Activated CD8-positive, alpha-beta T cell treated with anti-CD3 and anti-CD28 coated beads, Interleukin-2, amount 10 ng/mL, durations not matched to agents 7 days and 5 days (primary cell): ENCODE data around the gene HSH2D. TPM values are rescaled to one million over a fixed set of nuclear protein-coding genes. Genes with fewer than 3 reads are reported as not detected.
"Not testable (repeated sequence)": the region's sequence is repeated elsewhere in the genome, so short reads cannot be mapped to it uniquely, and the experiment has no call there.

Source experiments
- ATAC-seq: fragments of 150-1000 bp; cut with Tn5 transposase; one replicate; pipeline ENCODE4 v1.10.0; 2021; ENCODE audit warnings: moderate library complexity
- CTCF ChIA-PET: fragments of 350-600 bp; sonication (Branson Sonifier 250); formaldehyde crosslinking; loops from one replicate; lab custom pipeline; 2021; ENCODE audit warnings: antibody characterized with exemption; lab: Charles Lee
- POLR2A ChIA-PET: fragments of 350-600 bp; sonication (Branson Sonifier 250); formaldehyde crosslinking; loops from one replicate; lab custom pipeline; 2021; ENCODE audit warnings: antibody characterized with exemption; lab: Charles Lee
- DNase-seq: peaks from one replicate; pipeline ENCODE4 v3.0.0-alpha.2; 2020
- H3K27ac Mint-ChIP-seq: one replicate; pipeline ENCODE4 v1.8.0; 2021; ENCODE audit warnings: mild to moderate bottlenecking, mixed read lengths
- H3K27me3 Mint-ChIP-seq: one replicate; pipeline ENCODE4 v1.8.0; 2021; ENCODE audit warnings: low read depth, mixed read lengths
- H3K36me3 Mint-ChIP-seq: one replicate; pipeline ENCODE4 v1.8.0; 2021; ENCODE audit warnings: low read depth, mixed read lengths
- H3K4me1 Mint-ChIP-seq: one replicate; pipeline ENCODE4 v1.8.0; 2021; ENCODE audit warnings: low read depth, mixed read lengths
- H3K4me3 Mint-ChIP-seq: one replicate; pipeline ENCODE4 v1.8.0; 2021; ENCODE audit warnings: mild to moderate bottlenecking, mixed read lengths
- H3K9me3 Mint-ChIP-seq: one replicate; pipeline ENCODE4 v1.8.0; 2022; ENCODE audit warnings: mixed read lengths; ENCODE audit not compliant: insufficient read depth
- total RNA-seq, 2 experiments: library from RNA; stranded (reverse); gene quantifications; one replicate each; pipeline ENCODE4 v1.2.3, GENCODE V29; 2021

The HSH2D gene
- total RNA-seq, 2 experiments from 2014 or later = 83.6 to 84.3 TPM

DNA sequence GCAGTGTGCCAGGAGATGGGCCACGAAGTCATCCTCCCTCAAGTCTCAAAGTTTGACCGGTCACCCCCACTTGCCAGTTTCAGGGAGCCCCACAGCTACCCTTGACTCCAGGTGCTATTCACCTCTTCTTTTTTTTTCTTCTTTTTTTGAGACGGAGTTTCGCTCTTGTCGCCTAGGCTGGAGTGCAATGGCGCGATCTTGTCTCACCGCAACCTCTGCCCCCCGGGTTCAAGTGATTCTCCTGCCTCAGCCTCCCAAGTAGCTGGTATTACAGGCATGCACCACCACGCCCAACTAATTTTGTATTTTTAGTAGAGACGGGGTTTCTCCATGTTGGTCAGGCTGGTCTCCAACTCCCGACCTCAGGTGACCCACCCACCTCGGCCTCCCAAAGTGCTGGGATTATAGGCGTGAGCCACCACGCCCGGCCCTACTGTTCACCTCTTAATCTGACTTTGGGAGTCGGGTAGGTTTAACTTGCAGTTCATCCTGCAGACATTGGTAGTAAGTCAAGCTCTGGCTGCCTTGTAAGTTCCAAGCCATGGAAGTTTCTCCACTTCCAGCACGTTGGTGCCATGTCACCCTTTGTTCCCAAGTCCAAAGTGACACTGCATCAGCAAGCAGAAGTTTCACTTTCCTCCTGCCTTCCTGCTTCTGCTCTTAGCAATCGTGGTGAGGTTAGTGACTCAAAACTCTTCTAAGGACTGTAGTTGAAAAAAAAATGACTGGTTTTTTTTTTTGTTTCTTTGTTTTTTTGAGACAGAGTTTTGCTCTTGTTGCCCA lies 24.2 kb upstream of the HSH2D start:
- POLR2A ChIA-PET = interaction anchor here (0.6 to 3.9 kb wide), 7 partner anchors 15 to 335 kb away, joined by 3 to 42 read pairs (median 3); partner anchors contain the start of genes FAM32A and HSH2D
- peak overlapping the region; percentile 89 for H3K27ac Mint-ChIP-seq
- peak; percentile 70 for DNase-seq
- peaks cover 78% of the 10 kb centered on the region for H3K4me1 Mint-ChIP-seq
- peaks cover 75% of the 10 kb centered on the region for H3K36me3 Mint-ChIP-seq
- not testable (repeated sequence) for H3K27me3 Mint-ChIP-seq, H3K9me3 Mint-ChIP-seq
- H3K4me3 Mint-ChIP-seq = peak overlapping the region; percentile 68
- peak; percentile 78 for ATAC-seq
- CTCF ChIA-PET = interaction anchor here (0.7 to 2.2 kb wide), 3 partner anchors 8 to 77 kb away, joined by 3 to 9 read pairs (median 4); partner anchors contain the start of genes HSH2D and RAB8A

GRCh38 chr19:16121141-16121540 lies 22.3 kb upstream of the HSH2D start:
- no peak overlapping the region for H3K4me3 Mint-ChIP-seq
- DNase-seq (no peak), ATAC-seq (no peak)
- peaks cover 81% of the 10 kb centered on the region for H3K36me3 Mint-ChIP-seq
- H3K27me3 Mint-ChIP-seq = no peaks in the 10 kb centered on the region
- H3K9me3 Mint-ChIP-seq = no peaks in the 10 kb centered on the region
- POLR2A ChIA-PET = interaction anchor here (0.6 to 3.9 kb wide), 3 partner anchors 20 to 74 kb away, joined by 3 to 42 read pairs (median 4); partner anchors contain the start of gene HSH2D
- H3K4me1 Mint-ChIP-seq = peaks cover 64% of the 10 kb centered on the region
- CTCF ChIA-PET = no interaction called here
- H3K27ac Mint-ChIP-seq = no peak overlapping the region

- no peaks in the 10 kb centered on the region for H3K9me3 Mint-ChIP-seq
These were observed 21.5 kb upstream of the HSH2D start for GRCh38 chr19:16121967-16122366.

GRCh38 chr19:16124953-16125352 lies 18.5 kb upstream of the HSH2D start:
- Mint-ChIP-seq H3K27ac (no peak overlapping the region), H3K27me3 (no peaks in the 10 kb centered on the region), H3K4me3 (no peak overlapping the region), H3K4me1 (peaks cover 28% of the 10 kb centered on the region), H3K9me3 (no peaks in the 10 kb centered on the region), H3K36me3 (peaks cover 77% of the 10 kb centered on the region)
- CTCF ChIA-PET = no interaction called here
- POLR2A ChIA-PET = interaction anchor here (0.7 to 1.9 kb wide), 3 partner anchors 11 to 19 kb away, joined by 3 to 7 read pairs (median 5); partner anchors contain the start of gene HSH2D
- ATAC-seq (no peak), DNase-seq (no peak)

More at GRCh38 chr19:16121967-16122366, 21.5 kb upstream of the HSH2D start:
- CTCF ChIA-PET = no interaction called here
- POLR2A ChIA-PET = interaction anchor here (0.6 to 1.8 kb wide), 3 partner anchors 19 to 27 kb away, joined by 3 to 4 read pairs (median 4); partner anchors contain the start of gene HSH2D
- H3K27ac Mint-ChIP-seq = peak overlapping the region; percentile 55
- H3K4me1 Mint-ChIP-seq = peaks cover 58% of the 10 kb centered on the region
- H3K36me3 Mint-ChIP-seq = peaks cover 81% of the 10 kb centered on the region
- no peaks in the 10 kb centered on the region for H3K27me3 Mint-ChIP-seq
- H3K4me3 Mint-ChIP-seq = no peak overlapping the region
- DNase-seq (no peak), ATAC-seq (no peak)

DNA sequence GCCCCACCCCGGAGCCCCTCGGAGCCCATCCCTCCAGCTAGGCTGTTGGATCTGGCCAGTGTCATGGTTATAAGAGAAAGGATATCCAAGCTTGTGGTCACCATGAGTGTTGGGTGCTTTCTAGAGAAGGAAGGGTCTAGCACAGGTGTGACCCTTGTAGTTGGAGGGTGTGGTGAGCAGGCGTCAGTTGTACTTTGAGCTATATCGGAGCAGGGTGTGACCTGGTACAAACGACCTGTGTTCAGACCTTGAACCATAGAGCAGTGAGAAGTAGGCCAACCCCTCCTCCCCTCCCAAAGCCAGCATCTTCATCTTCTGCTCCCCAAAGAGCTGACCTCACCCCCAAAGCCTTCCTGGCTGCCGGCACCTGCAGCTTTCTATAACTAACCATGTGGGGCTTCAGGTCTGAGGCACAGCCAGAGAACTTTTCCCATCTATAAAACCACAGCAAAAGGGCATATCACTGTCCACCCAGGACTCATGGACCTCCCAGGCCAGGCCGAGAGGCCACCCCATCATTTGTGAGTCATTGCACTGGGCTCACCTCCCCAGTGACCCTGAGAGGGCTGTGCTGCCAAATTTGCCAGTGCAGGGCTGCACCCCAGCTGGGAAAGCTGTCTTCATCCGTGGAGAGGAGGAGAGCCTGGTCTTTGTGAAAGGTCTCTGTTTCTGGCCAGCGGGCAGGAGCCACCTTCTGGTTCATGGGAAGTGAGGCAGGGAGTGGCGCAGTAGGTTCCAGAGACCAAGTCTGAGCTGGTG lies 17.6 kb upstream of the HSH2D start:
- Mint-ChIP-seq H3K36me3 (peaks cover 82% of the 10 kb centered on the region), H3K27me3 (no peaks in the 10 kb centered on the region), H3K4me1 (peaks cover 22% of the 10 kb centered on the region), H3K27ac (no peak overlapping the region), H3K9me3 (no peaks in the 10 kb centered on the region), H3K4me3 (no peak overlapping the region)
- DNase-seq = no peak
- ATAC-seq = no peak
- ChIA-PET CTCF (no interaction called here), POLR2A (interaction anchor here (0.7 to 1.9 kb wide), 3 partner anchors 10 to 18 kb away, joined by 3 to 7 read pairs (median 5); partner anchors contain the start of gene HSH2D)

GRCh38 chr19:16127080-16127479 lies 16.4 kb upstream of the HSH2D start:
- ChIA-PET POLR2A (interaction anchor here (1.9 kb wide), 1 partner anchor 9 kb away, joined by 7 read pairs; no protein-coding TSS in a partner anchor), CTCF (no interaction called here)
- H3K36me3 Mint-ChIP-seq = peaks cover 83% of the 10 kb centered on the region

DNA sequence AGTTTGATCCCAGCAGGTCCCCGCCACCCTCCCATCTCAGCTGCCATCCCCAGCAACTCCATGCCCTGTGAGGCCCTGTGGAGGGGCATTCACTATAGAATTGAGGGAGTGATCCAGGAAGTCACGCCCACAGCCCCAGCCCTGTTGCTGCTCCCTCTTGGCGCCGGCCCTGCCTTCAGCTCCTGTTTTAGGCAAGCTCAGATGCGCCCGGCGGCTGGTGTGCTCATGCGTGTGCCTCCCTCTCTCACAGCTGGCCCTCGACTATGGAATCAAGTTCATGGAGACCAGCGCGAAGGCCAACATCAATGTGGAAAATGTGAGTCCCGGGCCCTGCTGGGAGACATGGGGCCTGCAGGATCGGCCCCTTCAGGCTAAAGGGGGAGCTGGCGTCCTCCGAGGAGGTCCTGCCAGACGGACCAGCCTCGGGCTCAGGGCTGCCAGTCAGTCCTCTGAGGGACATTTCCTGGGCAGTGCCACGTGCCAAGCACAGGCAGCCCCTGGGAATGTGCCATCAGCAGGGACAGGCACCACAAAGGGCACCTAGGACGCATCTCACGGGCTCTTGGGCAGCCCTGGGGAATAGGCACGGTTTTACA lies 15.6 kb upstream of the HSH2D start:
- ChIA-PET CTCF (no interaction called here), POLR2A (interaction anchor here (1.2 kb wide), 1 partner anchor 11 kb away, joined by 3 read pairs; no protein-coding TSS in a partner anchor)
- ATAC-seq (no peak), DNase-seq (no peak)
- Mint-ChIP-seq H3K4me1 (peaks cover 10% of the 10 kb centered on the region), H3K4me3 (no peak overlapping the region), H3K36me3 (peaks cover 83% of the 10 kb centered on the region), H3K9me3 (no peaks in the 10 kb centered on the region), H3K27ac (no peak overlapping the region), H3K27me3 (no peaks in the 10 kb centered on the region)

More at GRCh38 chr19:16127080-16127479, 16.4 kb upstream of the HSH2D start:
- Mint-ChIP-seq H3K27ac (no peak overlapping the region), H3K4me3 (no peak overlapping the region), H3K9me3 (no peaks in the 10 kb centered on the region), H3K4me1 (peaks cover 16% of the 10 kb centered on the region), H3K27me3 (no peaks in the 10 kb centered on the region)
- ATAC-seq (no peak), DNase-seq (no peak)

DNA sequence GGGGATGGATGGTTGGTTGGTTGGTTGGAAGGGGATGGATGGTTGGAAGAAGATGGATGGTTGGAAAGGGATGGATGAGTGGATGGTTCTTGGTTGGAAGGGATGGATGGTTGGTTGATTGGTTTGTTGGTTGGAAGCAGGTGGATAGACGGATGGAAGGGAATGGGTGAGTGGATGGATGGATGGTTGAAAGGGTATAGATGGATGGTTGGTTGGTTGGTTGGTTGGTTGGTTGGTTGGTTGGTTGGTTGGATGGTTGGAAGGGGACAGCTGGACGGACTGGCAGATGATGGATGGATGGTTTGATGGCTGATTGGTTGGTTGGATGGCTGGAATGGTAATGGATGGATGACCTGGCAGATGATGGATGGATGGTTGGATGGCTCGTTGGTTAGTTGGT lies 11.8 kb upstream of the HSH2D start:
- Mint-ChIP-seq H3K27ac (peak overlapping the region; percentile 22), H3K4me3 (no peak overlapping the region), H3K36me3 (peaks cover 78% of the 10 kb centered on the region), H3K27me3 (no peaks in the 10 kb centered on the region), H3K4me1 (peaks cover 17% of the 10 kb centered on the region), H3K9me3 (no peaks in the 10 kb centered on the region)
- ATAC-seq (no peak), DNase-seq (no peak)
- ChIA-PET POLR2A (no interaction called here), CTCF (no interaction called here)

DNA sequence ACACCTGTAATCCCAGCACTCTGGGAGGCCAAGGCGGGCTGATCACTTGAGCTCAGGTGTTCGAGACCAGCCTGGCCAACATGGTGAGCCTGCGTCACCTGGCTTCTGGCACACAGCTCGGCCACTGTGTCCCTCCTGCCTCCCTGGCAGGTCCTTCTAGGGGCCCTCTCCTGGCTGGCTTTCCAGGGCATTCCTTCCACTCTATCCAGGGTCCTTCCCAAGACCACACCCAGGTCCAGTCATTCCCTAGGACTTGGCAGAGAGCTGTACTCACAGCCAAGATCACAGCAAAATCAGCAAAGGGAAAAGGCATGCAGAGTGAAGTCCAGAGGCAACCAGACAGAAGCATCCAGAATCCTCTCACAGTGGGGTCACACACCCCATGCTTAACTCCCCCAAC lies 9.7 kb upstream of the HSH2D start:
- Mint-ChIP-seq H3K36me3 (peaks cover 69% of the 10 kb centered on the region), H3K9me3 (no peaks in the 10 kb centered on the region), H3K27ac (peak overlapping the region; percentile 43), H3K4me1 (peaks cover 27% of the 10 kb centered on the region), H3K27me3 (no peaks in the 10 kb centered on the region), H3K4me3 (no peak overlapping the region)
- DNase-seq (no peak), ATAC-seq (no peak)
- POLR2A ChIA-PET = interaction anchor here (0.9 to 1.0 kb wide), 2 partner anchors 10 to 15 kb away, joined by 3 to 4 read pairs; partner anchors contain the start of gene HSH2D
- CTCF ChIA-PET = no interaction called here

DNA sequence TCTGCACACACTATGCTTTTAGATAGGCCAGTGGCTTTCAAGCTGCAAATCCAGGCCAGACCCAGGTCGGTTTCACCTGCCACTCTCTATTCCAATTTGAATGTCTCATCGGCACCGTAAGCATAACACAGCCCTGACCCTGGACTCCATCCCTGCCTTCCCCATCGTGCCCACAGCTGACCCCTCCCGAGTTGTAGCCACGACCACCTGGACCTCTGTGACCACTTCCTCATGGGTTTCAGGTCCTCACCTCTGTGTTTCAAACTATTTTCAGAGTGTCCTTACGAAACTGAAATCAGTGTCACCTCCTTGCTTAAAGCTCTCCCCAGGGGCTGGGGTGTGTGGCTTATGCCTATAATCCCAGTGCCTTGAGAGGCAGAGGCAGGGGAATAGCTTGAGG lies 9.0 kb upstream of the HSH2D start:
- Mint-ChIP-seq H3K36me3 (peaks cover 62% of the 10 kb centered on the region), H3K4me1 (peaks cover 34% of the 10 kb centered on the region), H3K4me3 (no peak overlapping the region), H3K27me3 (no peaks in the 10 kb centered on the region), H3K27ac (peak overlapping the region; percentile 31), H3K9me3 (no peaks in the 10 kb centered on the region)
- ChIA-PET POLR2A (interaction anchor here (0.9 to 1.7 kb wide), 2 partner anchors 9 to 15 kb away, joined by 3 to 6 read pairs; partner anchors contain the start of gene HSH2D), CTCF (no interaction called here)
- ATAC-seq = no peak
- no peak for DNase-seq
